HEK293 (cell line): Measurements from ENCODE around the gene AURKB.

Experiments
- BCL11A ChIP-seq: fragments of 450-650 bp; formaldehyde crosslinking; IDR thresholded peaks from 2 replicates; pipeline ENCODE4 v1.5.1; 2016; ENCODE audit warnings: low read depth, missing biosample characterization, missing genetic modification characterization
- BCL11B ChIP-seq: fragments of 450-650 bp; formaldehyde crosslinking; IDR thresholded peaks from 2 replicates; pipeline ENCODE4 v1.5.1; 2016; ENCODE audit warnings: low read depth, missing biosample characterization, missing genetic modification characterization
- EGR2 ChIP-seq: fragments of 450-650 bp; formaldehyde crosslinking; IDR thresholded peaks from 2 replicates; pipeline ENCODE4 v1.5.1; 2016; ENCODE audit warnings: low read depth, missing biosample characterization, missing genetic modification characterization
- GFI1B ChIP-seq: fragments of 450-650 bp; formaldehyde crosslinking; IDR thresholded peaks from 2 replicates; pipeline ENCODE4 v1.5.1; 2016; ENCODE audit warnings: missing biosample characterization, missing genetic modification characterization
- KLF8 ChIP-seq: fragments of 450-650 bp; formaldehyde crosslinking; IDR thresholded peaks from 2 replicates; pipeline ENCODE4 v1.5.1; 2016; ENCODE audit warnings: missing biosample characterization, missing genetic modification characterization
- SCRT2 ChIP-seq: fragments of 450-650 bp; formaldehyde crosslinking; IDR thresholded peaks from 2 replicates; pipeline ENCODE4 v1.5.1; 2016; ENCODE audit warnings: missing biosample characterization, missing genetic modification characterization
- ZFHX2 ChIP-seq: fragments of 450-650 bp; formaldehyde crosslinking; conservative IDR thresholded peaks from 2 replicates; pipeline ENCODE4 v1.5.1; 2016; ENCODE audit warnings: missing biosample characterization, missing genetic modification characterization
- ZFP41 ChIP-seq: fragments of 450-650 bp; formaldehyde crosslinking; IDR thresholded peaks from 2 replicates; pipeline ENCODE4 v1.5.1; 2016; ENCODE audit warnings: missing biosample characterization, missing genetic modification characterization, borderline replicate concordance
- ZNF121 ChIP-seq: fragments of 450-650 bp; formaldehyde crosslinking; IDR thresholded peaks from 2 replicates; pipeline ENCODE4 v1.5.1; 2016; ENCODE audit warnings: missing biosample characterization, missing genetic modification characterization
- ZNF266 ChIP-seq: fragments of 450-650 bp; formaldehyde crosslinking; IDR thresholded peaks from 2 replicates; pipeline ENCODE4 v1.5.1; 2016; ENCODE audit warnings: missing biosample characterization, missing genetic modification characterization, low read depth
- ZNF37A ChIP-seq: fragments of 450-650 bp; IDR thresholded peaks from 2 replicates; pipeline ENCODE4 v1.5.1; 2018; ENCODE audit warnings: missing biosample characterization, missing genetic modification characterization
- ZNF394 ChIP-seq: fragments of 450-650 bp; formaldehyde crosslinking; IDR thresholded peaks from 2 replicates; pipeline ENCODE4 v1.5.1; 2016; ENCODE audit warnings: missing biosample characterization, missing genetic modification characterization, mild to moderate bottlenecking, moderate library complexity, borderline replicate concordance
- ZNF529 ChIP-seq: fragments of 450-650 bp; formaldehyde crosslinking; IDR thresholded peaks from 2 replicates; pipeline ENCODE4 v1.5.1; 2017; ENCODE audit warnings: missing genetic modification characterization, missing biosample characterization; ENCODE audit not compliant: insufficient replicate concordance
- ZNF548 ChIP-seq: fragments of 450-650 bp; formaldehyde crosslinking; IDR thresholded peaks from 2 replicates; pipeline ENCODE4 v1.5.1; 2016; ENCODE audit warnings: missing biosample characterization, missing genetic modification characterization
- ZNF558 ChIP-seq: fragments of 450-650 bp; formaldehyde crosslinking; IDR thresholded peaks from 2 replicates; pipeline ENCODE4 v1.5.1; 2016; ENCODE audit warnings: missing biosample characterization, missing genetic modification characterization
- ZNF768 ChIP-seq: fragments of 450-650 bp; formaldehyde crosslinking; IDR thresholded peaks from 2 replicates; pipeline ENCODE4 v1.5.1; 2018; ENCODE audit warnings: missing biosample characterization, mild to moderate bottlenecking, missing genetic modification characterization
- TF ChIP-seq, protein P1 (sequence below): fragments of 450-650 bp; formaldehyde crosslinking; IDR thresholded peaks from 2 replicates; pipeline ENCODE4 v1.5.1; 2016; ENCODE audit warnings: missing biosample characterization, missing genetic modification characterization, borderline replicate concordance
- TF ChIP-seq, protein P2 (sequence below): fragments of 450-650 bp; formaldehyde crosslinking; IDR thresholded peaks from 2 replicates; pipeline ENCODE4 v1.5.1; 2016; ENCODE audit warnings: missing biosample characterization, missing genetic modification characterization
- TF ChIP-seq, protein P3 (sequence below): fragments of 450-650 bp; formaldehyde crosslinking; IDR thresholded peaks from 2 replicates; pipeline ENCODE4 v1.5.1; 2016; ENCODE audit warnings: missing biosample characterization, missing genetic modification characterization
- TF ChIP-seq, protein P4 (sequence below): fragments of 450-650 bp; formaldehyde crosslinking; IDR thresholded peaks from 2 replicates; pipeline ENCODE4 v1.5.1; 2016; ENCODE audit warnings: missing biosample characterization, missing genetic modification characterization
- TF ChIP-seq, protein P5 (sequence below): fragments of 450-650 bp; formaldehyde crosslinking; IDR thresholded peaks from 2 replicates; pipeline ENCODE4 v1.5.1; 2016; ENCODE audit warnings: missing biosample characterization, missing genetic modification characterization
- TF ChIP-seq, protein P6 (sequence below): fragments of 450-650 bp; formaldehyde crosslinking; IDR thresholded peaks from 2 replicates; pipeline ENCODE4 v1.5.0; 2017; ENCODE audit warnings: missing biosample characterization, missing genetic modification characterization, borderline replicate concordance
- TF ChIP-seq, protein P7 (sequence below): fragments of 450-650 bp; formaldehyde crosslinking; IDR thresholded peaks from 2 replicates; pipeline ENCODE4 v1.5.1; 2016; ENCODE audit warnings: missing biosample characterization, missing genetic modification characterization
- TF ChIP-seq, protein P8 (sequence below): fragments of 450-650 bp; formaldehyde crosslinking; IDR thresholded peaks from 2 replicates; pipeline ENCODE4 v1.5.1; 2016; ENCODE audit warnings: missing biosample characterization, missing genetic modification characterization

AURKB gene

DNA sequence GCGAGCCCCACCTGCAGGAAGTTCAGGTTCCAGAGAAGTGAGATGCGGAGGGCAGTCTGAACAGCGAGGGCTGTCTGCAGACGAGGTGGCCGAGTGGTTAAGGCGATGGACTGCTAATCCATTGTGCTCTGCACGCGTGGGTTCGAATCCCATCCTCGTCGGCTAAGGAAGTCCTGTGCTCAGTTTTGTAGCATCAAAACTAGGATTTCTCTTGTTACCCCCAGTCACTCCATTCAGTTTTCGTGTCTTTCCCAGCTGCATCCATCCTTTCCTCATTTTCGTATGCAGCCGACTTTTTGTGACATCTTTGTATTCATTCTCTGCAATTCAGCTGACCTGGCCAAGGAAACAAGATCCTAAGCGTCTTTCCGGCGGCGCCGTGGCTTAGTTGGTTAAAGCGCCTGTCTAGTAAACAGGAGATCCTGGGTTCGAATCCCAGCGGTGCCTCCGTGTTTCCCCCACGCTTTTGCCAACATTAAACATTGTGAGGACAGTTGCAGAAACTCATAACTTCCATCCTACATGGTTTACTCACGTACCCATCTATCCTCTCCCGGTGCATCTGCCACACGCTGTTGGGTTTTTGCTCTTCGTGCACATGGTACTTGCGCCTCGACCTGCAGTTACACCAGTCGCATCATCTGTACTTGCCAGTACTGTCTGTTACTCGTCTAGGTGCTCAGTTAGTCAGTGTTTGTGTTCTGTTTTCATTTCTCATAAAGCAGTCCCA, 23.4 kb downstream of the AURKB start (continued):
- TF ChIP-seq, protein P1, sequence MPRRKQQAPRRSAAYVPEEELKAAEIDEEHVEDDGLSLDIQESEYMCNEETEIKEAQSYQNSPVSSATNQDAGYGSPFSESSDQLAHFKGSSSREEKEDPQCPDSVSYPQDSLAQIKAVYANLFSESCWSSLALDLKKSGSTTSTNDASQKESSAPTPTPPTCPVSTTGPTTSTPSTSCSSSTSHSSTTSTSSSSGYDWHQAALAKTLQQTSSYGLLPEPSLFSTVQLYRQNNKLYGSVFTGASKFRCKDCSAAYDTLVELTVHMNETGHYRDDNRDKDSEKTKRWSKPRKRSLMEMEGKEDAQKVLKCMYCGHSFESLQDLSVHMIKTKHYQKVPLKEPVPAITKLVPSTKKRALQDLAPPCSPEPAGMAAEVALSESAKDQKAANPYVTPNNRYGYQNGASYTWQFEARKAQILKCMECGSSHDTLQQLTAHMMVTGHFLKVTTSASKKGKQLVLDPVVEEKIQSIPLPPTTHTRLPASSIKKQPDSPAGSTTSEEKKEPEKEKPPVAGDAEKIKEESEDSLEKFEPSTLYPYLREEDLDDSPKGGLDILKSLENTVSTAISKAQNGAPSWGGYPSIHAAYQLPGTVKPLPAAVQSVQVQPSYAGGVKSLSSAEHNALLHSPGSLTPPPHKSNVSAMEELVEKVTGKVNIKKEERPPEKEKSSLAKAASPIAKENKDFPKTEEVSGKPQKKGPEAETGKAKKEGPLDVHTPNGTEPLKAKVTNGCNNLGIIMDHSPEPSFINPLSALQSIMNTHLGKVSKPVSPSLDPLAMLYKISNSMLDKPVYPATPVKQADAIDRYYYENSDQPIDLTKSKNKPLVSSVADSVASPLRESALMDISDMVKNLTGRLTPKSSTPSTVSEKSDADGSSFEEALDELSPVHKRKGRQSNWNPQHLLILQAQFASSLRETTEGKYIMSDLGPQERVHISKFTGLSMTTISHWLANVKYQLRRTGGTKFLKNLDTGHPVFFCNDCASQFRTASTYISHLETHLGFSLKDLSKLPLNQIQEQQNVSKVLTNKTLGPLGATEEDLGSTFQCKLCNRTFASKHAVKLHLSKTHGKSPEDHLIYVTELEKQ = peak; percentile 60; the same call in 1 of the 2 replicates
- TF ChIP-seq KLF8 (tag by site-specific recombination) (peak; percentile 66), ZNF37A (tag by site-specific recombination) (no peak; the same call in 1 of the 2 replicates), ZNF529 (tag by site-specific recombination) (peak; percentile 1), ZNF394 (tag by site-specific recombination) (peak; percentile 79; the same call in 1 of the 2 replicates), BCL11A (tag by site-specific recombination) (peak; percentile 85; the same call in 1 of the 2 replicates), EGR2 (tag by site-specific recombination) (peak; percentile 48), SCRT2 (tag by site-specific recombination) (no peak; the same call in 1 of the 2 replicates), ZNF121 (peak; percentile 98), ZFHX2 (peak; percentile 76), ZNF266 (tag by site-specific recombination) (no peak), BCL11B (tag by site-specific recombination) (peak; percentile 22; the same call in 1 of the 2 replicates), ZNF548 (tag by site-specific recombination) (no peak), ZNF768 (tag by site-specific recombination) (peak; percentile 30; the same call in 1 of the 2 replicates), GFI1B (tag by site-specific recombination) (0 out of 2 replicates have a peak, but pooled peaks have one; percentile 18), ZFP41 (no peak), ZNF558 (tag by site-specific recombination) (peak; percentile 69; the same call in 1 of the 2 replicates)
- TF ChIP-seq, protein P2, sequence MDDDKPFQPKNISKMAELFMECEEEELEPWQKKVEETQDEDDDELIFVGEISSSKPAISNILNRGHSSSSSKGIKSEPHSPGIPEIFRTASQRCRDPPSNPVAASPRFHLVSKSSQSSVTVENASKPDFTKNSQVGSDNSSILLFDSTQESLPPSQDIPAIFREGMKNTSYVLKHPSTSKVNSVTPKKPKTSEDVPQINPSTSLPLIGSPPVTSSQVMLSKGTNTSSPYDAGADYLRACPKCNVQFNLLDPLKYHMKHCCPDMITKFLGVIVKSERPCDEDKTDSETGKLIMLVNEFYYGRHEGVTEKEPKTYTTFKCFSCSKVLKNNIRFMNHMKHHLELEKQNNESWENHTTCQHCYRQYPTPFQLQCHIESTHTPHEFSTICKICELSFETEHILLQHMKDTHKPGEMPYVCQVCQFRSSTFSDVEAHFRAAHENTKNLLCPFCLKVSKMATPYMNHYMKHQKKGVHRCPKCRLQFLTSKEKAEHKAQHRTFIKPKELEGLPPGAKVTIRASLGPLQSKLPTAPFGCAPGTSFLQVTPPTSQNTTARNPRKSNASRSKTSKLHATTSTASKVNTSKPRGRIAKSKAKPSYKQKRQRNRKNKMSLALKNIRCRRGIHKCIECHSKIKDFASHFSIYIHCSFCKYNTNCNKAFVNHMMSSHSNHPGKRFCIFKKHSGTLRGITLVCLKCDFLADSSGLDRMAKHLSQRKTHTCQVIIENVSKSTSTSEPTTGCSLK (tag by site-specific recombination) = no peak
- TF ChIP-seq, protein P3, sequence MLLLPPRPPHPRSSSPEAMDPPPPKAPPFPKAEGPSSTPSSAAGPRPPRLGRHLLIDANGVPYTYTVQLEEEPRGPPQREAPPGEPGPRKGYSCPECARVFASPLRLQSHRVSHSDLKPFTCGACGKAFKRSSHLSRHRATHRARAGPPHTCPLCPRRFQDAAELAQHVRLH (tag by site-specific recombination) = peak; percentile 88; the same call in 1 of the 2 replicates
- TF ChIP-seq, protein P4, sequence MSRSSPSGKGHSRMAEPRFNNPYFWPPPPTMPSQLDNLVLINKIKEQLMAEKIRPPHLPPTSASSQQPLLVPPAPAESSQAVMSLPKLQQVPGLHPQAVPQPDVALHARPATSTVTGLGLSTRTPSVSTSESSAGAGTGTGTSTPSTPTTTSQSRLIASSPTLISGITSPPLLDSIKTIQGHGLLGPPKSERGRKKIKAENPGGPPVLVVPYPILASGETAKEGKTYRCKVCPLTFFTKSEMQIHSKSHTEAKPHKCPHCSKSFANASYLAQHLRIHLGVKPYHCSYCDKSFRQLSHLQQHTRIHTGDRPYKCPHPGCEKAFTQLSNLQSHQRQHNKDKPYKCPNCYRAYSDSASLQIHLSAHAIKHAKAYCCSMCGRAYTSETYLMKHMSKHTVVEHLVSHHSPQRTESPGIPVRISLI = 0 out of 2 replicates have a peak, but pooled peaks have one; percentile 52
- TF ChIP-seq, protein P5, sequence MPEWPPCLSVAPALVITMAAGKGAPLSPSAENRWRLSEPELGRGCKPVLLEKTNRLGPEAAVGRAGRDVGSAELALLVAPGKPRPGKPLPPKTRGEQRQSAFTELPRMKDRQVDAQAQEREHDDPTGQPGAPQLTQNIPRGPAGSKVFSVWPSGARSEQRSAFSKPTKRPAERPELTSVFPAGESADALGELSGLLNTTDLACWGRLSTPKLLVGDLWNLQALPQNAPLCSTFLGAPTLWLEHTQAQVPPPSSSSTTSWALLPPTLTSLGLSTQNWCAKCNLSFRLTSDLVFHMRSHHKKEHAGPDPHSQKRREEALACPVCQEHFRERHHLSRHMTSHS (tag by site-specific recombination) = no peak
- TF ChIP-seq, protein P6, sequence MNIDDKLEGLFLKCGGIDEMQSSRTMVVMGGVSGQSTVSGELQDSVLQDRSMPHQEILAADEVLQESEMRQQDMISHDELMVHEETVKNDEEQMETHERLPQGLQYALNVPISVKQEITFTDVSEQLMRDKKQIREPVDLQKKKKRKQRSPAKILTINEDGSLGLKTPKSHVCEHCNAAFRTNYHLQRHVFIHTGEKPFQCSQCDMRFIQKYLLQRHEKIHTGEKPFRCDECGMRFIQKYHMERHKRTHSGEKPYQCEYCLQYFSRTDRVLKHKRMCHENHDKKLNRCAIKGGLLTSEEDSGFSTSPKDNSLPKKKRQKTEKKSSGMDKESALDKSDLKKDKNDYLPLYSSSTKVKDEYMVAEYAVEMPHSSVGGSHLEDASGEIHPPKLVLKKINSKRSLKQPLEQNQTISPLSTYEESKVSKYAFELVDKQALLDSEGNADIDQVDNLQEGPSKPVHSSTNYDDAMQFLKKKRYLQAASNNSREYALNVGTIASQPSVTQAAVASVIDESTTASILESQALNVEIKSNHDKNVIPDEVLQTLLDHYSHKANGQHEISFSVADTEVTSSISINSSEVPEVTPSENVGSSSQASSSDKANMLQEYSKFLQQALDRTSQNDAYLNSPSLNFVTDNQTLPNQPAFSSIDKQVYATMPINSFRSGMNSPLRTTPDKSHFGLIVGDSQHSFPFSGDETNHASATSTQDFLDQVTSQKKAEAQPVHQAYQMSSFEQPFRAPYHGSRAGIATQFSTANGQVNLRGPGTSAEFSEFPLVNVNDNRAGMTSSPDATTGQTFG (tag by site-specific recombination) = peak; percentile 83; the same call in 1 of the 2 replicates
- TF ChIP-seq, protein P7, sequence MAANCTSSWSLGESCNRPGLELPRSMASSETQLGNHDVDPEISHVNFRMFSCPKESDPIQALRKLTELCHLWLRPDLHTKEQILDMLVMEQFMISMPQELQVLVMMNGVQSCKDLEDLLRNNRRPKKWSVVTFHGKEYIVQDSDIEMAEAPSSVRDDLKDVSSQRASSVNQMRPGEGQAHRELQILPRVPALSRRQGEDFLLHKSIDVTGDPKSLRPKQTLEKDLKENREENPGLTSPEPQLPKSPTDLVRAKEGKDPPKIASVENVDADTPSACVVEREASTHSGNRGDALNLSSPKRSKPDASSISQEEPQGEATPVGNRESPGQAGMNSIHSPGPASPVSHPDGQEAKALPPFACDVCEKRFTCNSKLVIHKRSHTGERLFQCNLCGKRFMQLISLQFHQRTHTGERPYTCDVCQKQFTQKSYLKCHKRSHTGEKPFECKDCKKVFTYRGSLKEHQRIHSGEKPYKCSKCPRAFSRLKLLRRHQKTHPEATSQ (tag by site-specific recombination) = peak; percentile 63; the same call in 1 of the 2 replicates
- TF ChIP-seq, protein P8, sequence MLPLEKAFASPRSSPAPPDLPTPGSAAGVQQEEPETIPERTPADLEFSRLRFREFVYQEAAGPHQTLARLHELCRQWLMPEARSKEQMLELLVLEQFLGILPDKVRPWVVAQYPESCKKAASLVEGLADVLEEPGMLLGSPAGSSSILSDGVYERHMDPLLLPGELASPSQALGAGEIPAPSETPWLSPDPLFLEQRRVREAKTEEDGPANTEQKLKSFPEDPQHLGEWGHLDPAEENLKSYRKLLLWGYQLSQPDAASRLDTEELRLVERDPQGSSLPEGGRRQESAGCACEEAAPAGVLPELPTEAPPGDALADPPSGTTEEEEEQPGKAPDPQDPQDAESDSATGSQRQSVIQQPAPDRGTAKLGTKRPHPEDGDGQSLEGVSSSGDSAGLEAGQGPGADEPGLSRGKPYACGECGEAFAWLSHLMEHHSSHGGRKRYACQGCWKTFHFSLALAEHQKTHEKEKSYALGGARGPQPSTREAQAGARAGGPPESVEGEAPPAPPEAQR (tag by site-specific recombination) = peak; percentile 13
